NCI-H526 (cell line): ENCODE data around the gene FCN2.
A peak's percentile ranks its signal among the peaks of the same experiment; 100 is the strongest.

ENCODE experiments used
- DNase-seq, 2 experiments: peaks; one replicate each; lab custom pipeline; 2025; lab: John Stamatoyannopoulos, UW

The FCN2 gene

DNA sequence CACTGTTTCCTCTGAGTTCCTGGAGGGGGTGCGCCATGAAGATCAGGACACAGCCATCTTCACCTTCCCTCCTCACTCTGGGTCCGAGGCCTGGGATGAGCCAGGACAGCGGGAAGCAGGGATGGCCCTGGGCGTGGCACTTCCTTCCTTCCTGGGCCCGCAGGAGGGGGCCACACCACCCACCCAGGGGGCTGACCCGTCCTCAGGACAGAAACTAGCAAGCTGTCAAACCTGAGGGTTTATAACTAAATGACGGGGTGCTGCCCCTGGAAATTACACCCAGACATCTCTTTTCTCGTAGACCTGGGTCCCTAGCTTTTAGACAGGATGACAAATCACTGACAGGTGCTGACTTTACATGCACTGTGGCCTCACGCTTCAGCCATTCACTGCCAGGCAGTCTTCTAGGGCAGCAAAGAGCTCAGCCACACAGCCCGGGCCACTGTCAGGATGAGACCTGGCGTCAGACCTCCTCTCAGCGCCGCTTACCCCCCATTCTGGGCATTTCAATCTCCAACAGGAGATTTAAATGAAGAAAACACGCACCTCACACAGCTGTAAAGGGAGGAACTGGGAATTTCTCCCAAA, 8.1 kb downstream of the FCN2 start:
- no peak for DNase-seq

DNA sequence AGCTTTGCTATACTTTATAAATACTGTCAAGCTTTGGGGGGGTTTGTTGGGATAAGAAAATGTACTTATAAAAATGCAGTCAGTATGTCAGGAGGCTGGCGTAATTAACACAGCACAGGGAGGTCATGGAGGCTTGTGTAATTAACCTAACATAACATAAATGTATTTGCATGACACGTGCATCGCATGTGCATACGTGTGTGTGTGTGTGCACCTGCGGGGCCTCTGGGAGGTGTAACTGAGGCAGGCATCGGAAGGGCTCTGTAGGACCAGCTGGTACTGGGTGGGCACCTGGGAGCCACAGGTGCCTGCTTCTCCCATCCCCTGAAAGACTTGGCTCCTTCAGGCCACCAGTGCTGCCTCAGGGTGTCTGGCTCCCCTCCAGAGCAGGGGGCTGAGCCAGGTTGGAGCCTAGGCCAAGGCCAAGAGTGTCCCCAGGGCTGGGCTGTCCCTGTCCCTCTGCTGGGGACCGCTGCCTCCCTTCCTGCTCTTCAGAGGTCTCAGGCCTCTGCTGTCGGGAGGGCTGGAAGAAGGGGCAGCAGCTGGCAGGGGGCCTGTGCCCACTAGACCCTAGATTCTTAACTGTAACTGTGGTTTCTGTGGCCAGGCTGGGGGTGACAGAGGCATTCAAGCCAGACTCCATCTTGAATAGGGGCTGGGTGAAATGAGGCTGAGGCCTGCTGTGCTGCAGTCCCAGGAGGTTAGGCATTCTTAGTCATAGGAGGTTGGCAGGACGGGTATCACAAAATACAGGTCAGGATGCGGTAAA, 9.0 kb downstream of the FCN2 start:
- DNase-seq: peak in 1 of 2 experiments; percentile 40

DNA sequence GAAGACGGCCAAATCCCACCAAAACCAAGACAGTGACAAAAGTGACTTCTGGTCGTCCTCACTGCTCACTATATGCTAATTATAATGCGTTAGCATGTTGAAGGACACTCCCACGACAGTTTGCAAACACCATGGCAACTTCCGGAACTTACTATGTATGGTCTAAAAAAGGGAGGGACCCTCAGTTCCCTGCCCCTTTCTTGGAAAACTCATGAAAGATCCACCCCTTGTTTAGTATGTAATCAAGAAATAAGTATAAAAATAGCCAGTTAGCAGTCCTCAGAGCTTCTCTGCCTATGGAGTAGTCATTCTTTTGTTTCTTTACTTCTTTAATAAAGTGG, 9.5 kb downstream of the FCN2 start:
- DNase-seq: no peak

DNA sequence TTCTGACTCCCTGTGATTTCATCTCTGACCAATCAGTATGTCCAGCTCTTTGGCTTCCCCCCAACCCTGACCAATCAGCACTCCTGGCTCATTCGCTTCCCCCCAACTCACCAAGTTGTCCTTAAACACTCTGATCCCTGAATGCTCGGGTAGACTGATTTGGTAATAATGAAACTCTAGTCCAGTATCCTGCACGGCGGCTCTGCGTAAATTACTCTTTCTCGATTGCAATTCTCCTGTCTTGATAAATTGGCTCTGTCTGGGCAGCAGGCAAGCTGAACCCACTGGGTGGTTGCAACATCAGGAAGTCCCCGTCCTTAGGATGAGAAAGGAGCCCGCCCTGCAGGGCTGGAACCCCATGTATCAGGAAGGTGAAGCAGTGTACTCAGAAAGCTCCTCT, 10.4 kb downstream of the FCN2 start:
- no peak for DNase-seq

DNA sequence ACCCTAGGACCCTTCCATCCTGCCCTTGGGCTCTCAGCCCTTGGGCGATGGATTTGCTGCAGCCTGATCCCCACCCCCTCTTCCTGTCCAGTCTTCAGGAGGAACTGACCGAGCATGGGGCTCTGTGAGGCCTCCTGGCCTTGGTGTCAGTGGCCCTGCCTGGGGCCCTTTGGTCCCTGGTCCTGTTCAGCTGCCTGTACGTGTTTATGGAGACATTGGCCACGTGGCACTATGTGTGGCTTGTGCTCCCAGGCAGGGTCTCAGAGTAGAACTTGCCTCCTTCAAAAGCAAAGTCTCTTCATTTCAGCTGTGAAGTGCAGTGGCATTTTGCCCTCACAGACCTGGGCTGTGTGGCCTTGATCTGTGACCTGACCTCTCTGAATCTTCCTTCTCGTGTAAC, 11.1 kb downstream of the FCN2 start:
- DNase-seq: no peak

DNA sequence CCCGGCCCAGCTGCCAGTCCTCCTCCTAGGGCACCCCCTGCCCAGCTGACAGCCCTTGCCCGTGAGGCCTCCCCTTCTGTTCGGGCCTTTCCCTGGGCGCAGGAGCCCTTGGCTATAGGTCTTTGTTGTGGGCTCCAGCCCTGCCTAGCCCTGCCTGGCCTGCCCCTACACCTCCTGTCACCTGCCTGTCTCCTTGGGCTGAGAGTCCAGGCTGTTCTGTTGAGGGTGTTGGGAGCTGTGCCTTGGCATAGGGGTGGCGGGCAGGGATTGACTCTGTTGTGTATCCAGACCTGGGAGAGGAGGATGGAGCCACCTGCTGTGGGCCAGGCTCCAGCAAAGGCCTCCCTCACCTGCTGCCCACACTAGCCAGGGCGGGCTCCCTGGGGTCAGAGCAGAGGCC, 11.6 kb downstream of the FCN2 start:
- no peak for DNase-seq

DNA sequence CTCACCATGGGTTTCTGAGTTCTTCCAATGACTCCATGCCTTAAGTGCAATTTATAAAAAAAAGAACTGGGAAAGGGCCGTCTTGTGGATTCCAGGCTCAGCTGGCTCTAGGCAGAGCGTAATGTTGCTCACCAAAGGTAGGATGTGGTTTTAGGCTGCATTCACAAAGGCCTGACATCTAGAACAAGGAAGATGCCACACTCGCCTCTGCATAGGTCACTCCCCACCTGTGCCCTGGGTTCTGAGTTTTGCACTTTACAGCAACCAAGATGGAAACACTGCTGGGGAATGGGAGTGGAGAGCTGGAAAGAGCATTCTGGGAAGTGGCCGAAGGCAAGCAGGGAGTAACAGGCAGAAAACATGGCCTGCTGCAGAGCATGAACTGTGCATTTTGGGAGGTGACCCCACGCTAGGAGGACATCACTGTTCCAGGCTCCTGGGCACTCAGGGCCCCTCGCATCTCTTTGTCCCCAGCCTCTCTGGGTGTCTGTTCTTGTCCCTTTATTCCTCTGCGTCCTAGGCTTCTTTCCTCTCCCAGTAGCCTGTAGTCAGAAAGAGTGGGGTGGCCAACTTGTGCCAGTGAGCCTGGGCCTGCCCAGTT, 12.3 kb downstream of the FCN2 start:
- no peak for DNase-seq

DNA sequence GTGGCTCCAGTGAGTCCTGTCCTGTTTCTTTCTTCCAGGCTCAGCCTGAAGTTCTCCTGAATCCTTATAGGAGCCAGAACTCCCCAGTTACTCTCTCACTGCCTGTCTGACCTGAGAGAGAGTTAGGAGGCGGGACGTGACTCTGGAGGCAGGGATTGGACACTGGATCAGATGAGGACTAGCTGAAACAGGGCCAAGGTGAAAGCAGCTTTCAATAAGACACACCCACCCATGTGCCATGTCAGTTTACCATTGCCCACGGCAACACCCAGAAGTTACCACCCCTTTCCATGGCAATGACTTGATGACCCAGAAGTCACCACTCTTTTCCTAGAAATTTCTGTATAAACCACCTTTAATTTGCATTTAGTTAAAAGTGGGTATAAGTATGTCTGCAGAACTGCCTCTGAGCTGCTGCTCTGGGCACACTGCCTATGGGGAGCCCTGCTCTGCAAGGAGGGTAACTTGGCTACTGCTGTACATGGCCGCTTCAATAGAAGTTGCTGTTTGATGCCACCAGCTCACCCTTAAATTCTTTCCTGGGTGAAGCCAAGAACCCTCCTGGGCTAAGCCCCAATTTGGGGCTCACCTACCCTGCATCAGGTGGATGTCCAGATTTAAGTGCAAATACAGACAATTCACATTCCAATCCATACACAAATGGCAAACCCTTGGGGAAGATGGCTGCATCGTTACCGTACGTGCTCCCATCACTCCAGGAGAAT, 13.7 kb downstream of the FCN2 start:
- DNase-seq: no peak

DNA sequence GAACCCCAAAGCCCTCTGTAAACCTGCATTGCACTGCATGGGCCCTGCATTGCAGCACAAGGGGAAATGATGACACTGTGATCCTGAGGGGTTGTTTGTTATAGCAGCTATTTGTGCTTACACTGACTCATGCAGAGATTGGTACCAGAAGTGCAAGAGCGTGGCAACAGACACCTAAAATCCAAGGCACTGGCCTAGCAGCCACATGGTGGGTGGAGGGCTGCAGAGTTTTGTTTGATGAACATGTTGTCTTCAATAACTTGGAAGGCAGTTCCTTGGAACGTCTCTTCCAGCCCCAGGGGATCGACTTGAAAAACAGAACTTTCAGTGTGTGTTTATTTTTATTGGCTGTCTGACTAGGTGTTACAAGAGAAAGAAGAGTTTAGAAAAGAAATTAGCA, 14.5 kb downstream of the FCN2 start:
- DNase-seq: no peak

DNA sequence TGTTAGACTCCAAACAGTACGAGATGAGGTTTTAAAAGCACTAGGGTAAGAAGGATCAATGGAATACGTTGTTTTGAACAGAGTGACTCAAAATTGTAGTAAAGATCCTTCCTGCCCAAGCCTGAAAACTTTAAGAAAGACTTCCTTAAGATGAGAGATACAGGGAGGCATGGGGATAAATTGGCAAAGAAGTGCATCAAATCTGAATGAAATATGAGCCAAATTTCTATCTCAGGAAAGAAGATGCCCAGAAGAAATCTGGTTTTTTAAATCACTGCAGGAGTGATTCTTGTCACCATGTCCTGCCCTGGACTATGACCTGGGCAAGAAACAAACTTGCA, 14.9 kb downstream of the FCN2 start:
- no peak for DNase-seq

DNA sequence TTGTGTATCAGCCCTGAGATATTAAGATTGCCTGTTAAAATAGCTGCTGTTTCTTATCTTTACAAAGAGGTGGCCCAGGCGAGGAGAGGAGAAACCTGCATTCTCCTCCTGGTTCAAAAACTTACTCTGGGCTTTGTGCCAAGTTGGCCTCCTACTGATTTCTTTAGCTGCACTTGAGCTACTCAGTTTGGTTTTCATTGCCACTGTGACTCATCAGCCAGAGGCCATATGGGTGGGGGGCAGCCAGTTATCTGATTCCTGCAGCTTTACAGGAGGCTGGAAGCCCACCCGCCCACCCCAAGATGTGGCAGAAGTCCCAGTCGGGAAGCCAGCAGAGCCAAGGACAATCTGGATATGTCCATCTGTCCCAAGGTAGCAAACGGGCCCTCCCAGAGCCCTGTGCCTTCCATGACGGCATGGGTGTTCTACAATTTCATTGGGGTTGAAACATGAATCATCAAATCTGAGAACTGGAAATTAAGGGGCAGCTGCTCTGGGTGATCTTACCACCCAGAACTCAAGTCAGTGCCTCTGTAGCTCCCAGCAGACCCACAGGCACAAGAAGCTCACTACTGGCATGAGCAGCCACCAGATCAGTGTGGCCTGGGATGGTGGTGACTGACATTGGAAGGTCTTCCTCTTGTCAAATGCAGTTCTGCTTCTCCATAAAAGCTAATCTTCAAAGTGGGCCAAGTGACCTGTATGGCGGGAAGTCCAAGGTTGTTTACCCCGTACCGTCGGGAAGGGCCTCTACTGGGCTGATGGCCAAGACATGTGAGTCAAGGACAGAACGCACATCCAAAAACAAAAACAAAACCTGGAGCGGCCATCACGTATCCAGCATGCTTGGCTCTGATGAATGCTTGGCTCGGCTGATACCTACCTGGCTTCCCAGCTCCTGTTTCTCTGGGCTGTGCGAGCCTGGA, 15.6 kb downstream of the FCN2 start:
- DNase-seq: no peak

DNA sequence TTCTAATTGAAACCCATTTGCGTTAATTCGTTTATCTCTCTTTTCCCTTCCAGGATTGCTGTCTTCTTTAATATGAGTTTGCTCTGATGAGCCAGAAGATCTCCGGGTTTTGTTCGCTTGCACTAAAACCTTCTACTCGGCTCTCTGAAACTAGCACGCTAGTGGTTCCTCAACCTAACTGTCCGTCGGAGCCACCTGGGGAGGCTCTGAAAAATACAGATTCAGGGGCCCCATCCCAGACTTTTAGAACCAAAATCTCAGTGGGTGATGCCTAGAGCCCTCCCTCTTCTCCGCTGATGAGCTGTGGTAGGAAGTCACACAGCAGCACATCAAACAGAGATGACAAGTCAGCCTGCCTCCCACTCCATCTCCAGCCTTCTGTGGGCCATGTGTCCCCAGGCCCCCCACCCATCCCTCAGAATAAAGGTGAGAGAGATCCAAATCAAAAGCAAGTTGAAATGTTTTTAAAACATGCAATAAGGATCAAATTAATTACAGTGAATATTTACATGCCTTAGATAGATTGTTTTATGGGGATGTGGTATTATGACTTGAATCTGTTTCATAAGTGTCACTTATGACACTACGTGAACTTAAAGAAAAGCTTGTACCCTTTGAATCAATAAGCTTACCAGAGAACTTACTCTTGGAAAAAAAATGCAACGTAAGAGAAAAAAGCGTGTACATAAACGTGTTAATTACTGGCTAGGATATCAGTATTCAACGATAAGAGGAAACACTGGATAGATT, 16.4 kb downstream of the FCN2 start:
- DNase-seq: no peak

DNA sequence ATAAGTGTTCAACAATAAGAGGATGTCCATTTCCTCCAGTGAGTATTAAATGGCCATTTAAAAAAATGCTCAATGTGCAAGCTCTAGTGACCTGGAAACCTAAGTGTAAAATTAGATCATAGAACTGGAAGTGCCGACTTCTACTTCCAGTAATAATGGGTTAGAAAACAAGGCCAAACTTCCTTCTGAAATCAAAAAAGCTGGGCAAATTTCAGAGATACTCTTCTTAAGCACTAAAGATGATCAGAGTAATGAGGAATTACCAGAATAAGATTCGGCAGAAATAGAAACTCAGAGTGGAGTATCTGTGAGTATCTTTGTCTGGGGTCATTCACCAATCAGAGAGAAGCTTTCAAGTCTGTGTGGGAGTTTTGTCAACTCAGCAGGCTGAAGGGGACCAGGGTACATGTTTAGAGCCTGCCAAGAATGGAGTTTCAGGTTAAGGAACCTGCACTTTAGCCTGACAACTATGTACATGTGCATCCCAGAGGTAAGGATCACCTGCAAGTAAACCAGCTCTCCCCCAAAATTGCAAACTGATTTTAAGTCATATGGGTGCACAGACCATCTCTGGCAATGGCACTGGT, 17.1 kb downstream of the FCN2 start:
- no peak for DNase-seq

DNA sequence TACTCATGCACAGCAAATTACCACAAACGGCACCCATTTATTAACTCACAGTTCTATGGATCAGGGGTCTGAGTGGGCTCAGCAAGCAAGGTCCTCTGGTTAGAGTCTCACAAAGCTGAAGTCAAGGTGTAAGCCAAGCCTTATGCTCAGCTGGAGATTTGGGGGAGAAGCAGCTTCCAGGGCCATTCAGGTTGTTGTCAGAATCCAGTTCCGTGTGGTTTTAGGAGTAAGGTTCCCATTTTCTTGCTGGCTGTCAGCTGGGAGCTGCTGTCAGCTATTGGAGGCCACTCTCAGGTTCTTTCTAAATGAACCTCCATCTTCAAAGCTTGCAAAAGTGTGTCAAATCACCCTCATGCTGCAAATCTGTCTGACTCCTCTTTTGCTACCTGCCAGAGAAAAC, 17.7 kb downstream of the FCN2 start:
- DNase-seq: no peak

DNA sequence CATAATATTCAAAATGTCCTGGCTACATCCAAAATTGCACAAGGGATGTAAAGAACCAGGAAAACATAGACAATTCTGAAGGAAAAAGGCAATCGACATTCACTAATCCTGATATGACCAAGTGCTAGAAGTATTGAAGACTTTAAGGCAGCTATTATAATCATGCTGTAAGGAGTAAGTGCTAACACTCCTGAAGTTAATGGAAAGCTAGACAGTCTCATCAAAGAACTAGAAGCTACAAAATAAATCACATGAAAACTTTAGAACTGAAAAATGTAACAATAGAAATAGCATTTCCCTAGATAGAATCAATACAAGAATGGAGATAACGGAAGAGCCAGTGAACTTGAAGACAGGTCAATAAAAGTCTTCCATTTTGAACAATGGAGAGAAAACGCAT, 18.6 kb downstream of the FCN2 start:
- DNase-seq: no peak

DNA sequence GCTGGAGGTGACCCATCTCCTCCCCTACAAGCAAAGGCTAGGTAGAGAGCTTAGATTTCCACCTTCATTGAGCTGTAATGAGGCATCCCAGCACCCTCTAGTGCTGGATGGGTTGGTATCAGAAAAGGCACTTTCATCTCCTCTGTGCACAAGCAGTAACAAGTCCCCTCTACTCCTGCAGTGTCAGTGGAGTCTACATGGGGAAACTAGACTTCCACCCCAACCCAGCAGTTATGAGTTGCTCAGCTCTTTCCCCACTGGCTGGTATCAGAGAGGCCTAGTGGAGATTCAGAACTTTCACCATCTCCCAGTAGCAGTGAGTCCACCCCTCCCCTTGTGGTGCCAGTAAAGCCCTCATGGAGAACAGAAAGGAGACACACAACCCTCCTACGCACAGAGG, 19.2 kb downstream of the FCN2 start:
- DNase-seq: no peak

DNA sequence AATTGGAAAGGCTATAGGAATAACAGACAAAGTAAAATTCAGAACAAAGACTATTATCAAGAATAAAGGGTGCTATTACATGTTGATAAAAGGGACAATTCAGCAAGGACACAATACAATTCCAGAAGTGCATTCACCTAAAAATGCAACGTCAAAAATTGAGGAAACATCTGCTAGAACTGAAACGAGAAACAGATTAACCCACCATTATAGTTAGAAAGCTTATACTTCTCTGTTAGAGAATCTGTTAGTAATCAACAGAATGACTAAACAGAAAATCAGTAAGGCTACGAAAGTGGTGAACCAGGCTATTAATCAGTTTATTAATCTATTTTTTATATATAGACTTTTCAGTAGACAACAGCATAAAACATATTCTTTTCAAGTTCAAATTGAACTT, 22.3 kb downstream of the FCN2 start:
- no peak for DNase-seq

DNA sequence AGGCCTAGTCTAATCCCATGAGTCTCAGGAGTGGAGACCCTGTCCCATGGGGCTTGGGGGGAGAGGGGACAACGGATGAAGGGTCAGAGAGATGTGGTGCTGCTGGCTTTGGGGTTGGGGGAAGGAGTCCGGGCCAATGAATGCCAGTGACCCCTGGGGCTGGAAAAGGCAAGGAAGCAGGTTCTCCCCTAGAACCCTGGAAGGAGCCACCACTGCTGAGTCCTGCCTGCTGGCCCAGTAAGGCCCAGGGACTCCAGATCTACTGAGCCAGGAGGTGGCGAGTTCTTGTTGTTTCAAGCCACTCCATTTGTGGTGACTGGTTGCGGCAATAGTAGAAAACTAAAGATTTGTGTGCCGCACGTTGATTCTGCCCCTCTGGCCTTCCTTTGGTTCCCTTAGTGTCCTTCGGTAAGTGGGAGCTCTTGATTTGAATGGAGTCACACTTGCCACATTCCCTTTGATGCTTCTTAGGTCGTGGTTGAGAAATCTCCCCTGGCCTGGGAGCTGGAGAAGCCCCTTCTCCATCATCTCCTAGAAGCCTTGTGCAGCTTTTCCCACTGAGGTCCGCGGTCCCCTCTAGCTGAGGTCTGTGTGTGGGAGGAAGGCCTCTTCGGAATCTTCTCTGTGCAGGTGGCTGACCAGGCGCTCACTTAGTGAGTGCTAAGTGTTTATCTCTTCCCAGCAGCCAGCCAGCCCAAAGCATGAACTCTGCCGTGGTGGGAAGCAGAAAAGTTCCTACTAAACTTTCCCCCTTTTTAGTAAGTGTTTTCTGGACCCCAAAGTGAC, 28.1 kb downstream of the FCN2 start:
- no peak for DNase-seq

DNA sequence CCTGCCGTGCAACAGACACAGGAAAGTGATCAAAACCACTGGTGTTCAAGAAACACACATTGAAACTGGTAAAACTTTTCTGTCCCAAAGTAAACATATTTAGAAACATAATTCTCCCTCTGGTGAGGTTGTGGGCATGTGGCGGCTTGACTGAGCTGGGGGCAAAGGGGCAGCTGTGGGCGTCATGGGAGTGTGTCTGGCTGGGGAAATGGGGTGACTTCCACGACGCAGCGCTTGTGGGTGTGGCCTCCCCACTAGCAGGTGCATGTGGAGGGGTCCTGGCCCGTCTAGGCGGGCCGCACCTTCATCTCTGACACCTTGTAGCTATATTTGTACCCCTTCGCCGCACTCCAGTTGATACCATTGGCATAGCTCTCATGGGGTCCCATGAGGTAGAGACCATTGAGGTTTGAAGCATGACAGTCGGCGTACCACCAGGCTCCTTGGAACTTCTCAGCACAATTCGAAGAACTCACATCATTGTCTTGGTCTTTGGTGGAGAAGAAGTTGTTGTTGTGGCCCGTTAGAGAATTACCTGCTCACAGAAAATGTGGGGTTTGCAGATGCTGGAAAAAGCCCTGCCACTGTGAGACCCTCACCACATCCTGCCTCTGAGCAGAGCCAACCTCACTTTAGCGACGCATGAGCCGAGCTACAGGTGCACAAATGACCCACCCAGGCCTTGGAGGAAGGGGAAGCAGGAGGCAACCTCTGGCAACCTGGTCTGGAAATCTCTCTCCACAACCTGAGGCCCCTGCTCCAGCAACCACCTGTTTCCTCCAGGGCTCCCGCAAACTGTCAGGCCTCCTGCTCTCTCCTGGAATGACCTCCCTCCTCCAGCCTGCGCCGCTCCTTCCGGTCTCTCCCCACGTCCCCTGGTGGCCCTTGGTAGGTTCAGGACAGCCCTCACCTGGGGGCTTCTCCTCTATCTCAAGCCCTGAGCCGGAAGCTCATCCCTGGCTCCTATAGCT, 29.2 kb downstream of the FCN2 start:
- DNase-seq: no peak
